ENCODE measurements around the gene SLC17A5. TPM values are rescaled to one million over a fixed set of nuclear protein-coding genes. Genes with fewer than 3 reads are reported as not detected.

SLC17A5 gene
- total and polyA plus RNA-seq, 9 of the 15 experiments (the other 6 are each of a cell fraction or from before 2014, with no cell fraction given): 1.3 to 7.2 (median 3.4) TPM

DNA sequence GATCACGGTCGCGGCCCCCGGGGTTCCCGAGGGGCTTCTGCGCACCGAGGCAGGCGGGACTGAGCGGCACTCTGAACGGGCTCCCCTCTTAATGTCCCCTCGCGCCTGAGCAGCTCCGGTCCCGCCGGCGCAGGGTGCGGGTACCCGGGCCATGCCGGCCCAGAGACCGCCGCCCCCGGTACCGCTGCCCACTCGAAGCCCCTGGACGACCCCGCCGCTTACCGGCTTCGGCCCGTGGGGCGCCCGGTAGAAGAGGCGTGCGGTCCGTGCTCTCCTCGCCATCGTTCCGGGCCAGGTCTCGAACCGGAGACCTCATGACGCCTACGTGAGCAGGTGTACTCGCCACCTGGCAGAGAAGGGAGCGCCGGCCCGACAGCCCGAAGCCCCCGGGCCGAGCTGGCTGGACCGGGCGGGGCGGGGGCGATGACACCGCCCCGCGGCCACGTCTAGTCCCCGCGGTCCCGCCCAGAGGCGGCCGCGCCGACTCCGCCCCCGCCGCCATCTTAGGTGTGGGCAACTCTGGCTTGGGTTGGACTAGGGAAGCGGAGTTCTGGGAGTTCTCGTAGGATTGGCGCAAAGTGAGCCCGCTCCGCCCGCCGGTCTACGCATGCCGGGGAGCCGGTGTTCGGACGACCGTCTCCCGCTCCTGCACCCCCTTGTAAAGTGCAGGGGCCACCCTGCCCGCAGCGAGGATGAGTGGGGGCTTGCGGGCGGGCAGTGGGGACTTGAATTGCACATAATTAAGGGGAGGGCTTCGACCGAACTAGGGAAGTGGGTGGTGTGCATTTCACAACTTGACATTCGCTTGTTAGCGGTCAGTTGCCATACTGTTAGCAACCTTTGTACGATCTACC lies at the start of gene SLC17A5 (continued):
- TF ChIP-seq MCM7 (IDR thresholded peaks at IDR 0.05): no peak
- TF ChIP-seq KDM1A (IDR thresholded peaks at IDR 0.05): no peak
- peak; percentile 55; the same call in 1 of the 2 replicates for TF ChIP-seq ZNF24 (IDR thresholded peaks at IDR 0.05)
- TF ChIP-seq PRMT5 (CRISPR knock-in tag; IDR thresholded peaks at IDR 0.05): no peak
- TF ChIP-seq NFXL1 (CRISPR knock-in tag; IDR thresholded peaks at IDR 0.05): no peak
- no peak for TF ChIP-seq E4F1 (CRISPR knock-in tag; IDR thresholded peaks at IDR 0.05; ENCODE audit: borderline replicate concordance)
- TF ChIP-seq MCM3 (IDR thresholded peaks at IDR 0.05): no peak
- no peak for TF ChIP-seq MED1 (CRISPR knock-in tag; IDR thresholded peaks at IDR 0.05; ENCODE audit: borderline replicate concordance)
- TF ChIP-seq TBL1XR1 (IDR thresholded peaks at IDR 0.05; ENCODE audit: low read length in 2 of 2): no peak
- 0 out of 2 replicates have a peak, but pooled peaks have one; percentile 43 for TF ChIP-seq SMAD3 (CRISPR knock-in tag; conservative IDR thresholded peaks at IDR 0.05)
- no peak for TF ChIP-seq EHMT2 (IDR thresholded peaks at IDR 0.05)
- peak; percentile 66 for TF ChIP-seq FIP1L1 (IDR thresholded peaks at IDR 0.05; ENCODE audit: low read depth, low read length, poor library complexity, severe bottlenecking)
- TF ChIP-seq FOXP4 (CRISPR knock-in tag; IDR thresholded peaks at IDR 0.05; ENCODE audit: borderline replicate concordance): no peak
- no peak for TF ChIP-seq ZC3H4 (CRISPR knock-in tag; IDR thresholded peaks at IDR 0.05; ENCODE audit: borderline replicate concordance)
- peak; percentile 45 for TF ChIP-seq PRPF4 (IDR thresholded peaks at IDR 0.05; ENCODE audit: insufficient read depth, low read depth, low read length, poor library complexity, severe bottlenecking)
- no peak for TF ChIP-seq SNAPC5 (CRISPR knock-in tag; IDR thresholded peaks at IDR 0.05)

All from K562 (cell line).